HG03521 (cell line): ENCODE measurements around the gene SRPK1.

ENCODE experiments used
- ATAC-seq: cut with Tn5 transposase; IDR thresholded peaks from one replicate; pipeline ENCODE4 v1.9.1; 2021; ENCODE audit warnings: mild to moderate bottlenecking, moderate library complexity; ENCODE audit not compliant: unreplicated experiment

Gene SRPK1

GRCh38 chr6:35903679-35904078, 17.2 kb downstream of the SRPK1 start:
- ATAC-seq, result no peak

GRCh38 chr6:35900448-35900847, 20.4 kb downstream of the SRPK1 start:
- ATAC-seq, result no peak

- no peak for ATAC-seq
Observed at GRCh38 chr6:35898003-35898402, 22.9 kb downstream of the SRPK1 start.

GRCh38 chr6:35897486-35897885, 23.4 kb downstream of the SRPK1 start:
- no peak for ATAC-seq

GRCh38 chr6:35897036-35897435, 23.9 kb downstream of the SRPK1 start:
- no peak for ATAC-seq

- ATAC-seq, result no peak
Observed at GRCh38 chr6:35896228-35896627, 24.7 kb downstream of the SRPK1 start.

GRCh38 chr6:35895560-35895959, 25.3 kb downstream of the SRPK1 start:
- no peak for ATAC-seq

GRCh38 chr6:35894776-35895175, 26.1 kb downstream of the SRPK1 start:
- ATAC-seq, result no peak

GRCh38 chr6:35893246-35893645, 27.7 kb downstream of the SRPK1 start:
- no peak for ATAC-seq

GRCh38 chr6:35892482-35892881, 28.4 kb downstream of the SRPK1 start:
- ATAC-seq, result no peak

- no peak for ATAC-seq
Observed at GRCh38 chr6:35879151-35879550, 41.7 kb downstream of the SRPK1 start.

- ATAC-seq, result no peak
Observed at GRCh38 chr6:35876902-35877301, 44.0 kb downstream of the SRPK1 start.

GRCh38 chr6:35874730-35875129, 46.2 kb downstream of the SRPK1 start:
- ATAC-seq, result no peak

- ATAC-seq, result no peak
Observed at GRCh38 chr6:35859367-35859766, 61.5 kb downstream of the SRPK1 start.

GRCh38 chr6:35857853-35858252, 63.0 kb downstream of the SRPK1 start:
- ATAC-seq, result no peak

GRCh38 chr6:35856250-35856649, 64.6 kb downstream of the SRPK1 start:
- no peak for ATAC-seq

GRCh38 chr6:35852994-35853393, 67.9 kb downstream of the SRPK1 start:
- ATAC-seq, result no peak

- no peak for ATAC-seq
Observed at GRCh38 chr6:35850208-35850607, 70.7 kb downstream of the SRPK1 start.

GRCh38 chr6:35844290-35844689, 76.6 kb downstream of the SRPK1 start:
- ATAC-seq, result no peak

GRCh38 chr6:35842381-35842780, 78.5 kb downstream of the SRPK1 start:
- ATAC-seq, result no peak

- ATAC-seq, result no peak
Observed at GRCh38 chr6:35839019-35839418, 81.9 kb downstream of the SRPK1 start.

- no peak for ATAC-seq
Observed at GRCh38 chr6:35833536-35833935, 87.4 kb downstream of the SRPK1 start.

- ATAC-seq, result no peak
Observed at GRCh38 chr6:35831257-35832007, 89.5 kb downstream of the SRPK1 start.
